Subcutaneous adipose tissue (tissue), 4 donors: ENCODE measurements around the gene JAKMIP2. TPM values are rescaled to one million over a fixed set of nuclear protein-coding genes. Genes with fewer than 3 reads are reported as not detected.

Experiments
- total RNA-seq, 4 donors: library from RNA; depleted of rRNA; stranded (reverse); fragments of >200 nt; gene quantifications; one replicate each; pipeline ENCODE4 v1.1.0, GENCODE V29; 2016
- TF ChIP-seq, protein P1 (sequence below): fragments of 450-650 bp; IDR thresholded peaks from one replicate; pipeline ENCODE4 v1.5.1; 2016; ENCODE audit warnings: low read depth, mild to moderate bottlenecking, control low read depth, antibody characterized with exemption, moderate library complexity

JAKMIP2 gene
- total RNA-seq, 4 donors from 2014 or later: 0.19 to 13.4 (median 2.0) TPM; not detected in 1

DNA sequence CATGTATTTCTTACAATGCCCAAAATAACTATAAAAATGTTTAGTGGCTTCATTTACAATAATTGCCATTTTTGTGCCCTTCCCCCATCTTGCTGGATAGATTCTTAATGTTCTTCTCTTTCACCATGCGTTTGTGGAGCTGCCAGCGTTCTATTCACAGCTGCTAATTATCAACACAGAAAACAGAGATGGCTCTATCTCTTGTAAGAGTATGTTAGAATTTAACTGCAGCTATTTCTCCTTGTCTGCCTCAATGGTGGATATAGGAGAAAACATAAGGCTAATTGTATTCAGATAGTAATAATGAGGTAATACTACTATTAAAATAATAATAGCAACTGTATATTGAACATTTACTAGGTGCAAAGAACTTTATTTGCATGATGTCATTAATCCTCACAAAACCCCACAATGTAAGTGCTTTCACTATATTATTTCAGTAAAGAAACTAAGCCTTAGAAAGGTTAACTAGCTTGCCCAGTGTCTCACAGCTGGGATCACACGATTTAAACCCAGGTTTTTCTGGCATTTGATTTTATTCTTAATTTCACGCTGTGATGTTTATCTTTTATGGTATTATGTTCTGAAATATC is 50.1 kb downstream of the JAKMIP2 start:
- TF ChIP-seq, protein P1, sequence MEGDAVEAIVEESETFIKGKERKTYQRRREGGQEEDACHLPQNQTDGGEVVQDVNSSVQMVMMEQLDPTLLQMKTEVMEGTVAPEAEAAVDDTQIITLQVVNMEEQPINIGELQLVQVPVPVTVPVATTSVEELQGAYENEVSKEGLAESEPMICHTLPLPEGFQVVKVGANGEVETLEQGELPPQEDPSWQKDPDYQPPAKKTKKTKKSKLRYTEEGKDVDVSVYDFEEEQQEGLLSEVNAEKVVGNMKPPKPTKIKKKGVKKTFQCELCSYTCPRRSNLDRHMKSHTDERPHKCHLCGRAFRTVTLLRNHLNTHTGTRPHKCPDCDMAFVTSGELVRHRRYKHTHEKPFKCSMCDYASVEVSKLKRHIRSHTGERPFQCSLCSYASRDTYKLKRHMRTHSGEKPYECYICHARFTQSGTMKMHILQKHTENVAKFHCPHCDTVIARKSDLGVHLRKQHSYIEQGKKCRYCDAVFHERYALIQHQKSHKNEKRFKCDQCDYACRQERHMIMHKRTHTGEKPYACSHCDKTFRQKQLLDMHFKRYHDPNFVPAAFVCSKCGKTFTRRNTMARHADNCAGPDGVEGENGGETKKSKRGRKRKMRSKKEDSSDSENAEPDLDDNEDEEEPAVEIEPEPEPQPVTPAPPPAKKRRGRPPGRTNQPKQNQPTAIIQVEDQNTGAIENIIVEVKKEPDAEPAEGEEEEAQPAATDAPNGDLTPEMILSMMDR: no peak

DNA sequence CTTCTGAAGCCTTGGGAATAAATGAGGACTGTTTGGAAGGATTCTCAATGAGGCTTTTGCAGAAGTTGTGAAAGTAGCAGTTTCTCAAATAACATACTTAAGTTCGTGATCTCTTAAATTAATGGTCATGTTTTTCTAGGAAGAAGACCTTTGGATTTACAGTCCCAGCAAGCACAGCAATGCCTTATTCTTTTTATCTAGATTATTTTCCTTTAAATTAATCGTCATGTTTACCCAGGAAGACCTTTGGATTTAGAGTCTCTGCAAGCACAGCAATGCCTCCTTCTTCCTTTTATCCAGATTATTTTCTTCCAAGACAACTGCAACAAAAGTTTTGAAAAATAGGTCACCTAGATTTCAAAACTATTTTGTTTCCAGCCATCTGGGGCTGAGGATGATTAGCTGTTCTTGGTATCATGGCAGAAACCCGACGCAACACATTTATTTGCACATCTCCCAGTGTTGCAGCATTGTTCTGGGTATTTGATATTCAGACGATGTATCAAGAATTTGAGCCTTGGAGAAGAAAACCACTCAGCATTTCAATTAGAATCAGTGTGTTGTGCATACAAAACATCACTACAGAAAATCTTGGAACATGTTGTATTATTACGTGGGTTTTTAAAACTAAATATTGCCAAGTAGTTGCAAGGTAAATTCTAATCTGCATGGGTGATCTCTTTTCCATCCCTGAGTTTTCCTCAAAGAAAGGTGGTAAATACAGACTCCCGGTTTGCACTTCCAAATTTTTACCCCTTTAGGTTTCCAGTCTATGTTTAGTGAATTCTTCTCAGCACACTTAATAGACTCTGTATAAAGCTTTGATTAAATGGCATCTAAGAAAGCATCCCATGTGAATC is 50.9 kb downstream of the JAKMIP2 start:
- TF ChIP-seq, protein P1: no peak

DNA sequence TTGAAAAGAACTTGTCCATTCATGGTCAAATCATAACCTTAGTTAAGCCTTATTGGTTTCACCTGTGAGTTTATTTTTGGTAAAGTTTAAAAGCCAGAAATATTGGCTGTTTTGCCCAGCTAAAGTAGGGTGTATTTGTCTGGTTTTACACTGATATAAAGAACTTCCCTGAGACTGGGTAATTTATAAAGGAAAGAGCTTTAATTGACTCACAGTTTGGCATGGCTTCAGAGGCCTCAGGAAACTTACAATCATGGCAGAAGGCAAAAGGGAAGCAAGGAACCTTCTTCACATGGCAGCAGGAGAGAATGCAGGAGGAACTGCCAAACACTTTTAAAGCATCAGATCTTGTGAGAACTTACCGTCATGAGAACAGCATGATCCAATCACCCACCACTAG is 55.3 kb downstream of the JAKMIP2 start:
- TF ChIP-seq, protein P1: no peak

DNA sequence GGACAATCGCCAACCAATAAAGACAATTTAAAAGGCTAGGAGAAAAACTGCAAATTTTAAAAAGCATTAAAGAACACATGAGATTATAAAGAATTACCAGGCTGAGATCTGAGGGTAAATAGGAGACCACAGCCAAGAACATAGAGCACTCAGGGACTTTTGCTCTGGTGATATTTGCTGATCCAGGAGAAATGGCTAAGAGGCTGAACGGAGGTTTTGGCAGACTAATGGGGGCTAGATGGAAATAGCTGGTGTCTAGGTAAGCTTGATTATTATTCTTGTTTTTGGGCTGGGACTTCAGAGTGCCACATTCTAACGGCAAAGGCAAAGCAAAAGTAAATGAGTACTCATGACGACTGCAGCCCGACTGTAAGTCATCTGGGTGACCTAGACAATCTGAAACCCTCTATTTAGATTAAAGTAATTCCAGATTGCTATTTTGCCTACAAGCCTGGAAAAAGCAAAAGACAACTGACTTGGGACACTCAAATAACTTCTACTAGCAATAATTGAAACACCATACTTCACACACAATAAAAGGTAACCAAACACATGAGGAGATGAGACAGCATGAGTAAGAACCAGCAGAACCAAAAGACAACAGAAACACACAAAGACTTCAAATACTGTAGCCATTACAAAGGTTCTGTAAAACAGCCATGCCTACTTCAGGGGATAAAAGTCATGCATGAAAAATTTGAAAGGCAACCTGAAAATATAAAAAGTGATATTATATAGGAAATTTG is 68.8 kb downstream of the JAKMIP2 start:
- TF ChIP-seq, protein P1: no peak

DNA sequence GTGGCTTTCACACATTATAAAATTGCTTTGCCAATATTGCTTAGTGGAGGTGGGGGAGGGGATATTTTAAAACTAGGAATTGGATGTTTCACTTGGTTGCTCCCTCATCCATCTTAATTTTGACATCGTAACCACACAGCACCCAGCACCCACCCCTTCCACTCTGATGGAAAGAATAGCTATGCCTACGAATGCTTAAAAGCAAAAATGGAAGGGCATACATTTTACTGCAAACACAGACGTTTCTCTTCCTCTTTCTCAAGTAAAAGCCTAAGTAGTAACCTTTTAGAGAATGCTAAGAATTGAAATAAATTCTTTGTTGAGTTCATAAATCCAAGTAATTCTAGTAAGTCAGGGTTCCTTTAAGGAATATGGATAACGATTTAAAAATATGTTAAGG is 69.9 kb downstream of the JAKMIP2 start:
- TF ChIP-seq, protein P1: no peak

DNA sequence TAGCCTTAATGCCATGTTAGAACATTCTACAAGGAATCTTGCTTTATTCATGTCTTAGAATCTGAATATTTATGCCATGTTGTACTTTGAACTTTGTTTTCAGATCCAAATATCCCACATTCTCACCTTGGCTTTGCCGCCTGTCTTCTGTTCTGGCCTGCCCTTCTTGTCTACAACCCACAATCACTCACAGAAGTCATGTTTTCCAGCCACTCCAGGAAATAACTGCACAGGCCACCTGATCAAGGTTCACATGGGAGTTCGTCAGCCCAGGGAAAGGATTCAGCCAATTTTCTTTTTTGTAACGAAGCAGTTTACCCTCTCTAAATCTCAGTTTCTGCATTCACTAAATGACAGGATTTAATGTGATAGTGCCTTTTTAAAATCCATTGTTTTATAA is 70.5 kb downstream of the JAKMIP2 start:
- TF ChIP-seq, protein P1: no peak

DNA sequence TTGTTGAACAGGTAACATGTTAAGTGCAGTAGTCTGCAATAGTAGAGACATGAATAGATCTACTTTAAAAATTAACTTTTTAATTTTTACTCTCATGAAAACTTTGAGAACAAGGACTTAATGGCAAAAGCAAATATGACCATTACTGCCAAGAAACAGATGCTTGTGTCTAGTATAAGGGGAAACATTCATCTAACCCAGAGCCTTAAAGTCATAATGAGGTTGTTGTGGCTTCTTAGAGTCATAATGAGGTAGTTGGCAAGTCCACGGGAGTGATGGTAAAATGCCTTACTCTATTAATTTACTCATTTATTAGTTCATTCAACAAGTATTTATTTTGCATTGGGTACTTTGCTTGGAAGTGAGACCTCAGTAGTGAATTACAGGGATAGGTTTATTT is 71.5 kb downstream of the JAKMIP2 start:
- TF ChIP-seq, protein P1: no peak
